Measurements from ENCODE around the gene POU3F3.

GRCh38 chr2:104840156-104840555 lies 13.8 kb upstream of the POU3F3 start:
- TF ChIP-seq CTCF (IDR thresholded peaks at IDR 0.05; ENCODE audit: low read depth, low read length, poor library complexity, severe bottlenecking): no peak
- TF ChIP-seq EZH2phosphoT487 (IDR thresholded peaks at IDR 0.05; ENCODE audit: borderline replicate concordance, low read length): no peak
